NCI-H2107 treated with DMSO at 0.1 percent for 48 hours (cell line): Measurements from ENCODE around the gene ORAI1.
"Not testable (repeated sequence)": the region's sequence is repeated elsewhere in the genome, so short reads cannot be mapped to it uniquely, and the experiment has no call there.

Experiments
- DNase-seq: peaks from one replicate; lab custom pipeline; 2025; ENCODE audit not compliant: unreplicated experiment; lab: John Stamatoyannopoulos, UW

Gene ORAI1

GRCh38 chr12:121641343-121641630 lies 15.0 kb downstream of the ORAI1 start:
- no peak for DNase-seq

- no peak for DNase-seq
Measured at GRCh38 chr12:121648458-121649028, 22.2 kb downstream of the ORAI1 start.

GRCh38 chr12:121649322-121649721 lies 23.0 kb downstream of the ORAI1 start:
- no peak for DNase-seq

- no peak for DNase-seq
Measured at GRCh38 chr12:121649819-121650353, 23.6 kb downstream of the ORAI1 start.

GRCh38 chr12:121651320-121651719 lies 25.0 kb downstream of the ORAI1 start:
- no peak for DNase-seq

- no peak for DNase-seq
Measured at GRCh38 chr12:121652767-121653497, 26.6 kb downstream of the ORAI1 start.

- DNase-seq = no peak
Measured at GRCh38 chr12:121653999-121654398, 27.7 kb downstream of the ORAI1 start.

GRCh38 chr12:121656122-121656521 lies 29.8 kb downstream of the ORAI1 start:
- DNase-seq = no peak

- DNase-seq = no peak
Measured at GRCh38 chr12:121657305-121658008, 31.1 kb downstream of the ORAI1 start.

GRCh38 chr12:121661353-121662105 lies 35.2 kb downstream of the ORAI1 start:
- DNase-seq = not testable (repeated sequence)

GRCh38 chr12:121663610-121663929 lies 37.2 kb downstream of the ORAI1 start:
- no peak for DNase-seq

- not testable (repeated sequence) for DNase-seq
Measured at GRCh38 chr12:121666829-121667228, 40.5 kb downstream of the ORAI1 start.

GRCh38 chr12:121668750-121669520 lies 42.6 kb downstream of the ORAI1 start:
- DNase-seq = no peak

GRCh38 chr12:121669521-121669900 lies 43.2 kb downstream of the ORAI1 start, which contains the start of gene MORN3:
MORN3 (minus strand) TSS chr12:121669654; CDS start chr12:121669483, 171 bp downstream.
- no peak for DNase-seq

- no peak for DNase-seq
Measured at GRCh38 chr12:121673013-121673511, 46.7 kb downstream of the ORAI1 start.

GRCh38 chr12:121676190-121676589 lies 49.9 kb downstream of the ORAI1 start:
- DNase-seq = no peak

GRCh38 chr12:121678305-121678704 lies 52.0 kb downstream of the ORAI1 start:
- no peak for DNase-seq

GRCh38 chr12:121678716-121679300 lies 52.5 kb downstream of the ORAI1 start:
- no peak for DNase-seq

- DNase-seq = not testable (repeated sequence)
Measured at GRCh38 chr12:121679661-121680197, 53.4 kb downstream of the ORAI1 start.

- no peak for DNase-seq
Measured at GRCh38 chr12:121688966-121689365, 62.6 kb downstream of the ORAI1 start.
